PC-9 (cell line): ENCODE measurements around the gene MAD2L2. TPM values are rescaled to one million over a fixed set of nuclear protein-coding genes. Genes with fewer than 3 reads are reported as not detected.

Experiments used
- BruUV-seq: library from RNA; stranded (reverse); fragments of 400-500 nt; replicated peaks from 2 replicates; lab custom pipeline; 2021; lab: Mats Ljungman, UMichigan
- CTCF ChIA-PET: fragments of 300-600 bp; sonication (Branson Sonifier 250); formaldehyde crosslinking; loops from one replicate; lab custom pipeline; 2022; ENCODE audit warnings: antibody characterized with exemption; lab: Charles Lee
- POLR2A ChIA-PET: fragments of 300-600 bp; sonication (Branson Sonifier 250); formaldehyde crosslinking; loops from one replicate; lab custom pipeline; 2022; ENCODE audit warnings: antibody characterized with exemption; ENCODE audit not compliant: unreplicated experiment; lab: Charles Lee
- DNase-seq, 2 experiments: peaks; one replicate each; pipeline versions ENCODE4 v3.0.0 to v3.0.0-alpha.2; 2015 to 2022; ENCODE audit warnings: mixed read lengths in 1 of 2
- H2AFZ ChIP-seq: fragments of 200-600 bp; sonication (generic); 2 replicates; pipeline ENCODE4 v1.8.1; 2017; ENCODE audit warnings: antibody characterized with exemption
- H3F3A ChIP-seq: fragments of 200-600 bp; sonication (generic); 2 replicates; pipeline ENCODE4 v1.8.1; 2017; ENCODE audit warnings: antibody characterized with exemption, mild to moderate bottlenecking, low read depth; ENCODE audit not compliant: insufficient read depth
- H3K27ac ChIP-seq: fragments of 200-600 bp; sonication (generic); 2 replicates; pipeline ENCODE4 v1.6.1; 2016; ENCODE audit warnings: mixed run types
- H3K27me3 ChIP-seq: fragments of 200-600 bp; sonication (generic); 2 replicates; pipeline ENCODE4 v1.6.1; 2016; ENCODE audit warnings: low read depth, mixed run types; ENCODE audit not compliant: insufficient read depth
- H3K36me3 ChIP-seq: fragments of 200-600 bp; sonication (generic); 2 replicates; pipeline ENCODE4 v1.6.1; 2016; ENCODE audit warnings: low read depth, mixed run types
- H3K4me1 ChIP-seq: fragments of 200-600 bp; sonication (generic); replicated peaks from 2 replicates; pipeline ENCODE4 v1.6.1; 2016; ENCODE audit warnings: mixed run types; ENCODE audit not compliant: insufficient read depth
- H3K4me2 ChIP-seq: fragments of 200-600 bp; sonication (generic); 2 replicates; pipeline ENCODE4 v1.6.1; 2017; ENCODE audit warnings: mixed run types
- H3K4me3 ChIP-seq: fragments of 200-600 bp; sonication (generic); 2 replicates; pipeline ENCODE4 v1.6.1; 2016; ENCODE audit warnings: mixed run types
- H3K79me2 ChIP-seq: fragments of 200-600 bp; sonication (generic); 2 replicates; pipeline ENCODE4 v1.6.1; 2017; ENCODE audit warnings: low read depth, mixed run types
- H3K9me2 ChIP-seq: fragments of 200-600 bp; sonication (generic); 2 replicates; pipeline ENCODE4 v1.8.1; 2017; ENCODE audit warnings: mild to moderate bottlenecking; ENCODE audit not compliant: insufficient read depth
- H3K9me3 ChIP-seq: fragments of 200-600 bp; sonication (generic); 2 replicates; pipeline ENCODE4 v1.8.1; 2016; ENCODE audit warnings: low read depth; ENCODE audit not compliant: insufficient read depth
- H4K20me1 ChIP-seq: fragments of 200-600 bp; sonication (generic); 2 replicates; pipeline ENCODE4 v1.8.1; 2017; ENCODE audit not compliant: insufficient read depth
- CTCF ChIP-seq: fragments of 200-600 bp; sonication (generic); conservative IDR thresholded peaks from 2 replicates; pipeline ENCODE4 v1.6.1; 2017; ENCODE audit warnings: mixed run types, antibody characterized with exemption, mild to moderate bottlenecking, moderate library complexity
- EZH2 ChIP-seq: fragments of 200-600 bp; sonication (generic); IDR thresholded peaks from 2 replicates; pipeline ENCODE4 v1.8.0; 2017; ENCODE audit warnings: antibody characterized with exemption, low read depth
- intact Hi-C: fragments of 100-400 bp; cut with micrococcal nuclease; formaldehyde crosslinking; loops from one replicate; pipeline ENCODE4 v1.10.0; 2022; ENCODE audit not compliant: unreplicated experiment
- total RNA-seq: library from RNA; stranded (reverse); gene quantifications from 2 replicates; pipeline ENCODE4 v1.2.3, GENCODE V29; 2021

The MAD2L2 gene
- total RNA-seq, 1 experiment from 2014 or later = 52.9 TPM

GRCh38 chr1:11685210-11685752 is 4.3 kb upstream of the MAD2L2 start:
- H3K4me2 ChIP-seq = no peak overlapping the region
- intact Hi-C loops = no loop called here
- no peaks in the 10 kb centered on the region for H3K36me3 ChIP-seq
- H3K4me1 ChIP-seq = no peaks in the 10 kb centered on the region
- no peaks in the 10 kb centered on the region for H3K79me2 ChIP-seq
- no peaks in the 10 kb centered on the region for H4K20me1 ChIP-seq
- no peak overlapping the region for H3K27ac ChIP-seq
- H3F3A ChIP-seq = no peaks in the 10 kb centered on the region
- POLR2A ChIA-PET = no interaction called here
- H3K9me2 ChIP-seq = no peaks in the 10 kb centered on the region
- H2AFZ ChIP-seq = no peak overlapping the region
- no peaks in the 10 kb centered on the region for H3K9me3 ChIP-seq
- CTCF ChIA-PET = no interaction called here
- TF ChIP-seq EZH2 = no peak
- no peak for TF ChIP-seq CTCF
- peaks cover 5% of the 10 kb centered on the region for H3K27me3 ChIP-seq
- DNase-seq = no peak
- no TSS peak for BruUV-seq
- no peak overlapping the region for H3K4me3 ChIP-seq

- H3K79me2 ChIP-seq = no peaks in the 10 kb centered on the region
- no peaks in the 10 kb centered on the region; the same call in 1 of the 2 replicates for H3K27me3 ChIP-seq
- H3K4me3 ChIP-seq = no peak overlapping the region
- no peaks in the 10 kb centered on the region for H4K20me1 ChIP-seq
- no peaks in the 10 kb centered on the region for H3K9me3 ChIP-seq
- no peak for DNase-seq
- no TSS peak for BruUV-seq
- CTCF ChIA-PET = no interaction called here
- H3K36me3 ChIP-seq = no peaks in the 10 kb centered on the region
- no peaks in the 10 kb centered on the region for H3K9me2 ChIP-seq
- H3K27ac ChIP-seq = no peak overlapping the region
- TF ChIP-seq EZH2 (no peak), CTCF (no peak)
- no peaks in the 10 kb centered on the region for H3K4me1 ChIP-seq
- no peak overlapping the region for H3K4me2 ChIP-seq
- no peak overlapping the region for H2AFZ ChIP-seq
- intact Hi-C loops = no loop called here
- POLR2A ChIA-PET = interaction anchor here (0.7 kb wide), 1 partner anchor 244 kb away, joined by 3 read pairs; no protein-coding TSS in a partner anchor
- no peaks in the 10 kb centered on the region for H3F3A ChIP-seq
Measured at GRCh38 chr1:11684070-11684469, 3.1 kb upstream of the MAD2L2 start.

GRCh38 chr1:11682799-11683198 is 1.9 kb upstream of the MAD2L2 start:
- no peaks in the 10 kb centered on the region for H3F3A ChIP-seq
- no peak overlapping the region for H3K4me3 ChIP-seq
- H3K4me1 ChIP-seq = no peaks in the 10 kb centered on the region
- no peaks in the 10 kb centered on the region for H3K27me3 ChIP-seq
- H3K4me2 ChIP-seq = no peak overlapping the region
- no peak overlapping the region for H3K27ac ChIP-seq
- H2AFZ ChIP-seq = no peak overlapping the region
- no peaks in the 10 kb centered on the region for H3K36me3 ChIP-seq
- no peaks in the 10 kb centered on the region for H3K9me2 ChIP-seq
- no peak for DNase-seq
- H4K20me1 ChIP-seq = no peaks in the 10 kb centered on the region
- no TSS peak for BruUV-seq
- POLR2A ChIA-PET = no interaction called here
- TF ChIP-seq CTCF = no peak
- no peak for TF ChIP-seq EZH2
- no peaks in the 10 kb centered on the region for H3K79me2 ChIP-seq
- H3K9me3 ChIP-seq = no peaks in the 10 kb centered on the region
- CTCF ChIA-PET = no interaction called here
- intact Hi-C loops = no loop called here
